ENCODE measurements around the gene SEMA4A. TPM values are rescaled to one million over a fixed set of nuclear protein-coding genes. Genes with fewer than 3 reads are reported as not detected.

The SEMA4A gene
- total and polyA plus RNA-seq, 2 of the 8 experiments (the other 6 are each of a cell fraction or from before 2014, with no cell fraction given), result 7.3 to 10.6 TPM

- H3K18ac ChIP-seq (ENCODE audit: extremely low read depth, low read length), result no peak overlapping the region
- no peak overlapping the region for H3K14ac ChIP-seq (ENCODE audit: insufficient read length)
- no peaks in the 10 kb centered on the region for H3K9me3 ChIP-seq (ENCODE audit: insufficient read depth in 2 of 2, low read depth in 1 of 2, low read length in 1 of 2)
- H3K23me2 ChIP-seq (ENCODE audit: low read depth, low read length), result peaks cover 7% of the 10 kb centered on the region
- H4K5ac ChIP-seq (ENCODE audit: insufficient read length, low read depth, low read length), result no peak overlapping the region
- no peak overlapping the region for H3K23ac ChIP-seq (ENCODE audit: insufficient read length)
- no peak overlapping the region for H2BK15ac ChIP-seq (ENCODE audit: low read length)
- H2AK5ac ChIP-seq (ENCODE audit: low read depth, low read length), result no peak overlapping the region
- peaks cover 3% of the 10 kb centered on the region for H3K79me1 ChIP-seq (ENCODE audit: low read depth, low read length)
- H3K4me1 ChIP-seq (replicated peaks in 1 of 4; ENCODE audit: control insufficient read depth in 3 of 4, insufficient read depth in 4 of 4, low read length in 3 of 4), result peaks cover 7 to 27% (median 25%) of the 10 kb centered on the region in 4 experiments
- H4K20me1 ChIP-seq (replicated peaks in 1 of 2; ENCODE audit: control insufficient read depth in 1 of 2, insufficient read depth in 2 of 2, low read length in 2 of 2), result peaks cover 6 to 10% of the 10 kb centered on the region in 2 experiments
- no peak overlapping the region for H3K4me2 ChIP-seq (ENCODE audit: insufficient read depth in 1 of 2, low read depth in 2 of 2, low read length in 2 of 2)
- H3K56ac ChIP-seq (replicated peaks; ENCODE audit: insufficient read length, low read depth, low read length), result no peak overlapping the region
- peaks cover 0 to 2% (median 0%) of the 10 kb centered on the region in 4 experiments; a peak in 1 of 7 replicates for H3K27me3 ChIP-seq (replicated peaks in 1 of 4; ENCODE audit: control insufficient read depth in 3 of 4, extremely low read depth in 1 of 4, insufficient read depth in 3 of 4, low read length in 3 of 4)
- no peak overlapping the region for H3K27ac ChIP-seq (ENCODE audit: low read depth, low read length)
- no peak overlapping the region for H2BK5ac ChIP-seq (ENCODE audit: low read depth, low read length)
- H2AFZ ChIP-seq (ENCODE audit: low read length), result no peak overlapping the region
- WGBS, 2 experiments (ENCODE audit: extremely low coverage in 1 of 2, insufficient coverage in 1 of 2, insufficient read length in 1 of 2, insufficient replicate concordance in 2 of 2, low coverage in 1 of 2, low lambda C conversion rate in 2 of 2, missing lambda C conversion rate in 1 of 2), result 86% methylated on average over 3 of the region's 3 CpGs; no CpG with 5 or more reads in 1 of the 2 experiments
- H3K36me3 ChIP-seq (ENCODE audit: control insufficient read depth in 2 of 4, insufficient read depth in 4 of 4, low read length in 3 of 4), result no peaks in the 10 kb centered on the region
- FAIRE-seq, result no peak
- no peak overlapping the region for H2BK20ac ChIP-seq (ENCODE audit: low read length)
- H2BK12ac ChIP-seq (ENCODE audit: low read depth, low read length), result peak overlapping the region; percentile 44; the same call in 1 of the 2 replicates
- H3K4ac ChIP-seq (replicated peaks; ENCODE audit: insufficient read length, low read depth, low read length), result peak overlapping the region; percentile 47
- no peak for DNase-seq (ENCODE audit: low read depth in 1 of 2, low spot score in 2 of 2)
- no peak overlapping the region for H4K8ac ChIP-seq (ENCODE audit: extremely low read depth, insufficient read depth, low read length)
- no peak overlapping the region for H2BK120ac ChIP-seq (replicated peaks; ENCODE audit: low read depth, low read length)
- peaks cover 0 to 12% of the 10 kb centered on the region in 2 experiments; a peak in 1 of 4 replicates for H3K79me2 ChIP-seq (ENCODE audit: control insufficient read depth in 1 of 2, insufficient read depth in 2 of 2, low read length in 2 of 2)
- no peak overlapping the region for H3K9ac ChIP-seq (replicated peaks in 1 of 4; ENCODE audit: extremely low read depth in 1 of 4, low read depth in 3 of 4, low read length in 3 of 4)
- H3K4me3 ChIP-seq (ENCODE audit: extremely low read depth in 1 of 4, insufficient read depth in 2 of 4, low read depth in 3 of 4, low read length in 4 of 4), result no peak overlapping the region
- ChIA-PET POLR2A (ENCODE audit: partially characterized antibody) (interaction anchor here (1.1 to 28.0 kb wide), 5 partner anchors 8 to 138 kb away, joined by 3 to 763 read pairs (median 4); partner anchors contain the start of gene MEX3A), CTCF (ENCODE audit: partially characterized antibody) (interaction anchor here (0.6 to 42.4 kb wide), 7 partner anchors 3 to 1456 kb away, joined by 3 to 1994 read pairs (median 4); partner anchors contain the start of genes LMNA and MEX3A)
- no peak overlapping the region for H4K91ac ChIP-seq (replicated peaks; ENCODE audit: insufficient read length, low read length)
- no peak for TF ChIP-seq TCF12 (IDR thresholded peaks at IDR 0.05; ENCODE audit: low read depth, low read length)
- TF ChIP-seq SUZ12 (IDR thresholded peaks at IDR 0.05; ENCODE audit: low read length), result no peak
These were observed 33.1 kb upstream of the SEMA4A start for GRCh38 chr1:156120318-156120717.
